Germinal center (tissue), 1 donor: ENCODE results near the gene ATXN1.
"Not testable (repeated sequence)": the region's sequence is repeated elsewhere in the genome, so short reads cannot be mapped to it uniquely, and the experiment has no call there.

ENCODE experiments used
- DNase-seq: peaks from one replicate; pipeline ENCODE4 v3.0.0; 2012; ENCODE audit warnings: mixed read lengths, low spot score

Gene ATXN1

GRCh38 chr6:16720861-16721260 is 40.4 kb downstream of the ATXN1 start:
- DNase-seq, result no peak

- DNase-seq, result no peak
Observed at GRCh38 chr6:16719488-16719887, 41.8 kb downstream of the ATXN1 start.

- DNase-seq, result no peak
Observed at GRCh38 chr6:16718356-16718755, 42.9 kb downstream of the ATXN1 start.

- no peak for DNase-seq
Observed at GRCh38 chr6:16717275-16717942, 43.9 kb downstream of the ATXN1 start.

DNA sequence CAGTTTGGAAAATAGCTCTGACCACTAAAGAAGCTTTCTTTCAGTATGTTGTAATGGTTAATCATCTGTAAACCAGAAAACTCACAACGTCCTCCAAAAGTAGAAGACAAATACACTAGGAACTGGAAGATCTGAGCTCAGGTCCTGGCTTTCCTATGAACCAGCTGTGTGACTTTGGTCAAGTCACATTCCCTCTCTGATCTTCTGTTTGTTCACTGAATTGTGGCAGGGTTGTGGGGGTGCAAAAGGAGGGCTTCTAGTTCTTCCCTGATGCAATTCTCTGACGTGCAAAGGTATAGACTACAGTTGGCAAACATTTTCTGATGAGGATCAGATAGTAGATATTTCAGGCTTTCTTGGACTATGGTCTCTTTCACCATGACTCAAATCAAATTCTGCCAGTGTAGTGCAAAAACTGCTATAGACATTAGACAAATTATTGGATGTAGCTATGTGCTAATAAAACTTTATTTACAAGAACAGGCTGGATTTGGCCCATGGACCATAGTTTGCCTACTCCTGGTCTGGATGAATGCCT is 44.9 kb downstream of the ATXN1 start:
- DNase-seq, result no peak

DNA sequence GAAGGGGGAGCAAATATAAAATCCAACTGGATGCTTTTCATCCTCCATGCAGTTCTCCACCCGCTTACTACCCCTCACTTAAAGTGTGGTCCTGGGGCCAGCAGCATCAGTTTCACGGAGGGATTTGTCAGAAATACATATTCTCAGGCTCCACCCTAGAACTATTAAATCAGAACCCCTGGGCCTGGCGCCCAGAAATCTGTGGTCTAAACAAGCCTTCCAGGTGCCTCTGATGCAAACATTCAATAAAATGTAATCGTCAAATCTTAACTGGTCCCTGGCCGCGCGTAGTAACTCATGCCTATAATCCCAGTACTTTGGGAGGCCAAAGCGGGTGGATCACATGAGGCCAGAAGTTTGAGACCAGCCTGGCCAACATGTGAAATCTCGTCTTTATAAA is 47.7 kb downstream of the ATXN1 start:
- DNase-seq, result no peak

- DNase-seq, result peak; percentile 18
Observed at GRCh38 chr6:16712931-16713484, 48.3 kb downstream of the ATXN1 start.

GRCh38 chr6:16712255-16712930 is 48.9 kb downstream of the ATXN1 start:
- no peak for DNase-seq

DNA sequence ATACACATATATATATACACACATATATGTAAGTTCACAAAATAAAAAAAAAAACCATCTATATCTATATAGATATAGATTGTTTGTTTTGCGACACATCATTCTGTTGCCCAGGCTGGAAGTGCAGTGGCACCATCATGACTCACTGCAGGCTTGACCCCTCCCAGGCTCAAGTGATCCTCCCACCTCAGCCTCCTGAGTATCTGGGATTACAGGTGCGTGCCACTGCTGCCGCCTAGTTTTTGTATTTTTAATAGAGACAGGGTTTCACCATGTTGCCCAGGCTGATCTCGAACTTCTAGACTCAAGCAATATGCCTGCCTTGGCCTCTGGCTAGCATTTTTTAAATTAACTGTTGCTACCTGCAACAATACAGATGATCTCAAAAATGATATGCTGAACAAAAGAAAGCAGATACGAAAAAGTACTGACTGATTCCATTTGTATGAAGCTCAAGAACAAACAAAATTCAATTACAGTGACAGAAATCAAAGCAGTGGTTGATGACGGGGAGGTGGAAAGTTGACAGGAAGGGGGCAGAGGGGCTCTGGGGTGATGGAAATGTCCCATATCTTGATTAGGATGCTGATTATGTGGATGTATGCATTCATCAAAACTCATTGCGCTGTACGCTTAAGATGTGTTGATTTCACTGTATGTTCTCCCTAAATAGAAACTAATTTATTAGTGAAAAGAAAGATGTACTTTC is 49.6 kb downstream of the ATXN1 start:
- no peak for DNase-seq

DNA sequence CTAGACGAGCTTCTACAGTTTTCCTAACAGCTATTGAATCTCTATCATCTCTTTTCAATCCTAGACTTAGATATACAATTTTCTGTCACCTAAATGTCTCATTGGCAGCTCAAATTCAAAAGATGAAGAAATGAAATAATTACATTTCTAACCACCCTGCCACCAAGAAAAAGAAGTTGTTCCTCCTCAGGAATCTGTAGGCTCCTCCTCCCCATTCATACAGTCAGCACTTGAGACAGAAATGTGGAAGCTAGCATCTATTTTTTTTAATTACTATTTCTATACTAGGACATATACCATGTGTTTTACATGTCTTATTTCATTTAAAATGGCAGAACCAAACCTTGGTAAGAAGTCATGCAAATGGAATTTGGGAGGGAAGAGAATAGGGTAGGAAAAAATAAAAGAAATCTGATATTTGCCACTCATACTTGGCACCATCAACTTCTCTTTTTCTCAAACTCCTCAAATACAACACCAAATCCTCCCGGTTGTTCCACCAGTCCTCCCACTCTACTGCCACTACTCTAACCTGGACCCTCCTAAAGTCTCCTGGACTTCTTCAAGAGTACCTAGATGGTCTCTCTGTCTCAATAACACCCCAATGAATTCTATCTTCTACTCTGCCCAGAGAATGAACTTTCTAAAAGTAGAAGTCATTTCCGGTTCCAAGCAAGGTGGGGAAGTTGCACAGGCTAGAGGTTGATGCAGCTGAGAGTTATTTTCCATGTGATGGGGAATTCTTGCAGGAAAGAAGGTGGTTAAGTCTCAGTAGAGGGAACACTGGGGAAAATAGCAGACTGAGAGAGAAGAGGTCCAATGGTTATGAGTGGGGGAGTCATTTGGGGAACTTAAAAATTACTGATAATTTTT is 54.1 kb downstream of the ATXN1 start:
- DNase-seq, result no peak

GRCh38 chr6:16706491-16706890 is 54.8 kb downstream of the ATXN1 start:
- DNase-seq, result not testable (repeated sequence)

- no peak for DNase-seq
Observed at GRCh38 chr6:16706029-16706428, 55.2 kb downstream of the ATXN1 start.

GRCh38 chr6:16705081-16705993 is 55.9 kb downstream of the ATXN1 start:
- no peak for DNase-seq

DNA sequence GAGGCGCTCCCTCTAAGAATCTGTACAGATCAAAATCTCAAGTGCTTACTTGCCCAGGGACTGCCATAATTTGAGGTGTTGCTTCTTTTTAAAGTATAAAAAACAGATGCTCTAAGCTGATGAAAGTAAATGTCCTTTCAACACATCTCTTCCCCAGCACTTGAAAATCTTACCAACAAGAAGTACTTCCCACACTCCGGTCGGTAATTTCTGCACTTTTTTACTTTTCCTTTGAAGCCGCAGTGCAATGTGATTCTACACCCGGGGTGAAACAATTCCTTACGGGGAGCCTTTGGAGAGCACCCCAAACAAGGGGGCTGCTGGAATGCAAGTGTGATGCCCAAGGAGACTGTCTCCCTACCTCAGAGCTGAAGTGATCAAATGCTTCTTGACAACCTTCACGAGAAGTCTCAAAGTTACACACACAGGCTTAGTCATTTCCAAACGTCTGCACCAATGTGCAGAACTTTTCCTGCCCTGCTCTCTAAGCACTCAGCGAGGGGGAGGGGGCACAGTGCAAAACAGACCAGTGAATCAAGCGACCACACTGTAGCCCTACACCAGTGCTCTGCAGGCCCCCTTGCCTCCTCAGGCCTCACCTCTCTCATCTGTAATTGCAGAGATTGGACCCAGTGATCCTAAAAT is 56.7 kb downstream of the ATXN1 start:
- DNase-seq, result no peak

- DNase-seq, result not testable (repeated sequence)
Observed at GRCh38 chr6:16702627-16703378, 58.5 kb downstream of the ATXN1 start.

- no peak for DNase-seq
Observed at GRCh38 chr6:16700916-16701234, 60.4 kb downstream of the ATXN1 start.

DNA sequence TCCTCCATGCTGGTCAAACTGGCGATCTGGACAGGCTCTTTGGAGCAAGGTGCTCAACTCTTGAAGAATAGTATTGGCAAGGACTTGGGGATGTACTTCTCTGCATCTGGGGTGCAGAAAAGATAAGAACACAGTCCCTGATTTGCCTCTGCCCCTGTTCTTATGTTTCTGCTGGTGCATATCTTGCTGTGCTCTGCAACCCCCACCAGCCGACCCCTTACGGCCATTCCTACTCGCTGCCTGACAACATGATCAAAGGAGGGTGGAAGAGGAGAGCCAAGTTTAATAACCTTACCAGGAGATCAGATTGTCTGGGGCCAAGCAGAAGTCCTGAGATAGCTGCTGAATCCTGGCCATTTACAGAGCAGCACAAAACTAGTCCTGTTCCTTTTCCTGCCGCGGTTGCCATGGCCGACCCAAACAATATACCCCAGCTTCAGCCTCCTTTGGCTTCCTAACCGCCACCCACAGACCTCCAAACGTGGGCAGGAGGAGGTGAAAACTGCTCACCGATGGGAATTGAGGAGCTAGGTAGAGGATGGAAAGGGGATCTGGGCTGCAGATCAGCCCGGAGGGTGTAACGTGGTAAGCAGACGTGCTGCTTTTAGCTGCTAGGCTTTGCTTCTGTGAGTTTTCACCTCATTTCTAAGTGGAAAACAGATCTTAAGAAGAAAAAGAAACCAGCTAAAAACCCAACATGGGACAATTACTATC is 60.9 kb downstream of the ATXN1 start:
- no peak for DNase-seq

DNA sequence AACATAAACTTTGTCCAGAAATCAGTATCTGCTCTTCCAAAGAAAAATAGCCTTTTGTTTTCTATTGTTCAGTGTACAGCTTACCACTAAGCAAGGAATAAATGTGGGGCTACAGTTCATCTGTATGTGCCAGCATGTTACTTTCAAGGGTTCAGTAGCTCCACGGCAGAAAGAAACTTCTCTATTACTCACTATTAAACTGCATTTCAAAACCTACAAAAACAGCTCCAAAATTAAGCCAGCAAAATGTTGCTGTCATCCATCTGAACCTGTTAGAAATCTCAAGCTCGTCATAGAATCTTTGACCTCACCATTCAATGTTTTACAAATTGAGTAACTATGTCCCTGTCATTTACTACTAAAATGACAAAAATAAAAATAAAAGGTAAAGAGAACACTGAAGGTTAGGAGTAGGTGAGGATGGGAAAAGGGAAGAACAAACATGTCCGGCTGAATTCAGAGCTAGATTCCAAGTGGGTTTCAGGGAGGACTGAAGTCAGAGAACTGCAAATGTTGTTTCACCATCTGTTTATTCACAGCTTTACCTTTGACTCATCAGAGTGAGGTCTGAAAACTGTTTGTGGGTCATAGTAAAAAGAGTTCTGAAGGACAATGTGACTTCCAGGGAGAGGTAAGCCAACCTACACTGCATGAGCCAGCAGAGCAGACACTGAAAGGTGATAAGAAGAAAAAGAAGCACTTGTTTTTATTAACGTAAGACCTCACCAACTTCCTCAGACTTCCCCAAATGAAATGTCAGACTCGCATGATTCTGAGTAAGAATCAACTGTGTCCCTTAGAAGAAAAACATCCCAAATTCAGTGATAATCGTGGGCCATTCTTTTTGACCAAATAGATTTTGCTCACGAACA is 62.0 kb downstream of the ATXN1 start:
- no peak for DNase-seq
